ENCODE measurements around the gene MAP2K7.

- TF ChIP-seq CTCF (conservative IDR thresholded peaks at IDR 0.05): no peak
- TF ChIP-seq ZFX (IDR thresholded peaks at IDR 0.05): no peak
Observed at GRCh38 chr19:7914099-7914498, 10.4 kb downstream of the MAP2K7 start.
